Measurements from ENCODE around the gene ROS1.

GRCh38 chr6:117317261-117317660, 108.5 kb downstream of the ROS1 start:
- TF ChIP-seq POLR2A (IDR thresholded peaks at IDR 0.05; ENCODE audit: low read length) (no peak), GATA1 (IDR thresholded peaks at IDR 0.05; ENCODE audit: low read depth, low read length) (no peak)

Measured in erythroblast (primary cell).